IMR-90 (cell line): ENCODE data around the gene TSPAN14.

ENCODE experiments used
- CTCF ChIP-seq: conservative IDR thresholded peaks from 2 replicates; pipeline ENCODE4 v1.5.1; 2012; ENCODE audit warnings: mild to moderate bottlenecking, low read depth, low read length, improper control_type of control experiment
- MAZ ChIP-seq: IDR thresholded peaks from 2 replicates; pipeline ENCODE4 v1.6.1; 2012; ENCODE audit warnings: low read depth, mild to moderate bottlenecking, low read length, improper control_type of control experiment, moderate library complexity, borderline replicate concordance
- POLR2A ChIP-seq: IDR thresholded peaks from 2 replicates; pipeline ENCODE4 v1.6.1; 2012; ENCODE audit warnings: mild to moderate bottlenecking, low read depth, low read length

- no peak for TF ChIP-seq CTCF
- no peak for TF ChIP-seq MAZ
- TF ChIP-seq POLR2A: no peak
Observed at GRCh38 chr10:80476685-80477084, 22.6 kb downstream of the TSPAN14 start.
